Cardiac muscle cell (in vitro differentiated cells and primary cell): ENCODE data around the gene MTFMT. TPM values are rescaled to one million over a fixed set of nuclear protein-coding genes. Genes with fewer than 3 reads are reported as not detected.

Source experiments
- DNase-seq, 2 donors: peaks; one replicate each; pipeline versions ENCODE4 v3.0.0 to v3.0.0-alpha.2; 2010 to 2017; ENCODE audit warnings: low read depth in 1 of 2, low spot score in 1 of 2
- H3K27ac ChIP-seq: fragments of 200-600 bp; sonication (generic); 2 replicates; pipeline ENCODE4 v1.5.1; 2016
- H3K27me3 ChIP-seq: fragments of 200-600 bp; sonication (generic); 2 replicates; pipeline ENCODE4 v1.6.0; 2016; ENCODE audit warnings: control low read depth
- H3K36me3 ChIP-seq: fragments of 200-600 bp; sonication (generic); 2 replicates; pipeline ENCODE4 v1.5.1; 2016; ENCODE audit warnings: control low read depth
- H3K4me1 ChIP-seq: fragments of 200-600 bp; sonication (generic); 2 replicates; pipeline ENCODE4 v1.8.1; 2017; ENCODE audit warnings: low read depth, mild to moderate bottlenecking, mixed run types
- H3K4me3 ChIP-seq: fragments of 200-600 bp; sonication (generic); 2 replicates; pipeline ENCODE4 v1.5.1; 2016; ENCODE audit warnings: mild to moderate bottlenecking
- H3K9me3 ChIP-seq: fragments of 200-600 bp; sonication (generic); 2 replicates; pipeline ENCODE4 v1.5.1; 2017; ENCODE audit warnings: low read depth, mild to moderate bottlenecking, control low read depth
- polyA plus RNA-seq: library from polyadenylated mRNA; unstranded; fragments of >200 nt; fragmentation: Nextera tagmentation; extraction: Ambion mirVana; gene quantifications from 2 replicates; pipeline ENCODE4 v1.2.1, GENCODE V29; 2016
- total RNA-seq: library from RNA; depleted of rRNA; stranded (reverse); fragments of >200 nt; gene quantifications from 2 replicates; pipeline ENCODE4 v1.2.3, GENCODE V29; 2016
- TF ChIP-seq, protein P1 (sequence below): IDR thresholded peaks from 2 replicates; pipeline ENCODE4 v1.5.1; 2012; ENCODE audit warnings: low read depth, mild to moderate bottlenecking, low read length

MTFMT gene
- total and polyA plus RNA-seq, 2 experiments from 2014 or later = 26.6 to 53.5 TPM

DNA sequence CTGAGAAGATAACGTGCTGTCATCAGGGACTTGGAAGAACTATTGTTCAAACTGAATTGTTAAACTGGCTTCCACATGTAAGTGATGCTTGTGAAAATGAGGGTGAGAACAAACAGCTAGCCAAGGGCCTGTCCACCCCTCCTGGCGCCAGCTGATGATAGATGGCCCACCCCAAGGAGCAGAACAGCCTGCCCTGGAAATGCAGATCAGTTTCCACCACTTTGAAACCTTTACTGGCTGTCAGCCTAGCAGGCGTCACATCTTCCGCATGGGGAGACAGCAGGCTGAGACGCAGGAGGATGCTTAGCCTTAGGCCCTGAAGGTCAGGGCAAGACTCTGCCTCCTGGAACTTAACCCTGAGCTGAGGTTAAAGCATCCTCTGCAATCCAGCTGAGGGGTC is 9.4 kb upstream of the MTFMT start:
- Histone ChIP-seq H3K27ac (no peak overlapping the region), H3K9me3 (no peaks in the 10 kb centered on the region), H3K4me3 (no peak overlapping the region)

GRCh38 chr15:65038428-65038827 is 9.0 kb upstream of the MTFMT start:
- Histone ChIP-seq H3K4me1 (no peaks in the 10 kb centered on the region), H3K4me3 (no peak overlapping the region), H3K27ac (no peak overlapping the region), H3K27me3 (no peaks in the 10 kb centered on the region), H3K36me3 (no peaks in the 10 kb centered on the region), H3K9me3 (no peaks in the 10 kb centered on the region)
- DNase-seq = no peak
- TF ChIP-seq, protein P1, sequence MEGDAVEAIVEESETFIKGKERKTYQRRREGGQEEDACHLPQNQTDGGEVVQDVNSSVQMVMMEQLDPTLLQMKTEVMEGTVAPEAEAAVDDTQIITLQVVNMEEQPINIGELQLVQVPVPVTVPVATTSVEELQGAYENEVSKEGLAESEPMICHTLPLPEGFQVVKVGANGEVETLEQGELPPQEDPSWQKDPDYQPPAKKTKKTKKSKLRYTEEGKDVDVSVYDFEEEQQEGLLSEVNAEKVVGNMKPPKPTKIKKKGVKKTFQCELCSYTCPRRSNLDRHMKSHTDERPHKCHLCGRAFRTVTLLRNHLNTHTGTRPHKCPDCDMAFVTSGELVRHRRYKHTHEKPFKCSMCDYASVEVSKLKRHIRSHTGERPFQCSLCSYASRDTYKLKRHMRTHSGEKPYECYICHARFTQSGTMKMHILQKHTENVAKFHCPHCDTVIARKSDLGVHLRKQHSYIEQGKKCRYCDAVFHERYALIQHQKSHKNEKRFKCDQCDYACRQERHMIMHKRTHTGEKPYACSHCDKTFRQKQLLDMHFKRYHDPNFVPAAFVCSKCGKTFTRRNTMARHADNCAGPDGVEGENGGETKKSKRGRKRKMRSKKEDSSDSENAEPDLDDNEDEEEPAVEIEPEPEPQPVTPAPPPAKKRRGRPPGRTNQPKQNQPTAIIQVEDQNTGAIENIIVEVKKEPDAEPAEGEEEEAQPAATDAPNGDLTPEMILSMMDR = no peak

More for the DNA sequence above, 9.4 kb upstream of the MTFMT start:
- TF ChIP-seq, protein P1 = no peak
- no peak for DNase-seq
- no peaks in the 10 kb centered on the region for H3K27me3 ChIP-seq
- H3K4me1 ChIP-seq = no peaks in the 10 kb centered on the region
- H3K36me3 ChIP-seq = no peaks in the 10 kb centered on the region

- Histone ChIP-seq H3K36me3 (no peaks in the 10 kb centered on the region), H3K27ac (no peak overlapping the region), H3K4me3 (no peak overlapping the region), H3K9me3 (no peaks in the 10 kb centered on the region), H3K4me1 (no peaks in the 10 kb centered on the region), H3K27me3 (no peaks in the 10 kb centered on the region)
- TF ChIP-seq, protein P1 = no peak
- no peak for DNase-seq
Observed at GRCh38 chr15:65037309-65037708, 7.9 kb upstream of the MTFMT start.

DNA sequence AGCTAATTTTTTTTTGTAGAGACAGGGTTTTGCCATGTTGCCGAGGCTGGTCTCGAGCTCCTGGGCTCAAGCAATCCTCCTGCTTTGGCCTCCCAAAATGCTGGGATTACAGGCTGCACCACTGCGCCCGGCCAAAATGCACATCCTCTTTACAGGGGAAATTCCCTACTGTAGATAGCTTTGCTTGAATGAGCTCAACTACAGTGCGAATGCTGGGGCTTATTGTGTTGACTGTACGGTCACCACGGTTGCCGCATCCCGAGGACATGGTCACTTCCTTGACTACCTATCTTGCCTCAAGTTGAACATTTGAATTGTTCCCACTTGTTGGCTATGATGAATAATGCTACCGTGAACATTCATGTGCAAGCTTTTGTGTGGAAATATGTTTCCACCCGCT is 5.3 kb upstream of the MTFMT start:
- Histone ChIP-seq H3K27ac (no peak overlapping the region), H3K4me3 (no peak overlapping the region), H3K9me3 (no peaks in the 10 kb centered on the region), H3K27me3 (no peaks in the 10 kb centered on the region), H3K36me3 (no peaks in the 10 kb centered on the region), H3K4me1 (no peaks in the 10 kb centered on the region)
- TF ChIP-seq, protein P1 = no peak
- no peak for DNase-seq

DNA sequence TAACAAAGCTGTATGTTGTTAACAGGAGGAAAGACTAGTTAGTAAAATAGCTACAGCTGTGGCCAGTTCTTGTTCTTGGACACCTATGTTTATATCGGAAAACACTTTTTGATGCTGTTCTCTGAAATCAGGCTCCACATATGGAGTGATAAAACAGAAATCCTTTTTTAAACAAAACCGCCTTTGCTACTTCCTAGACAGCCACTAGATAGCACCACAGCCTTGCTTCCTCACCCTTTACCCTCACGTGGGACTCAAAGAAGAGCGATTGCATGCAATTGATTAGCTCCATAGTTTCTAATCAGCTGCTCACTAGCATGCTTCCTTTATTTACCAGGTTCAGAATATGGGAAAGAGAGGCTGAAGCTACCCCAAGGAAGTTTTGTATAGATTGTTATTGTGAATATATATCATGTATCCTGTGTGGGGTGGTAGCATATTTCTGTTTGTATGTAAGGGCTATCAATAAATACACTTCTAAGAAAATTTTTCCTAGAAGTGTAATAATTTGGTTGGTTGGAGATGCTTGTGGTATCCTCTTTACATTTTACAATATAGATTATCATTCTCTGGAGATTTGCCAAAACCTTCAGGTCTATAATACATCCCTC is 4.3 kb upstream of the MTFMT start:
- Histone ChIP-seq H3K27me3 (no peaks in the 10 kb centered on the region), H3K4me1 (no peaks in the 10 kb centered on the region), H3K36me3 (no peaks in the 10 kb centered on the region), H3K27ac (no peak overlapping the region), H3K9me3 (no peaks in the 10 kb centered on the region), H3K4me3 (no peak overlapping the region)
- DNase-seq = peak in 1 of 2 donors; percentile 60
- TF ChIP-seq, protein P1 = peak; percentile 62
